Muscle of leg (tissue), 11 donors: ENCODE data around the gene NYAP2. TPM values are rescaled to one million over a fixed set of nuclear protein-coding genes. Genes with fewer than 3 reads are reported as not detected.

Experiments used
- DNase-seq: peaks from one replicate; pipeline ENCODE4 v3.0.0; 2013
- H3K27ac ChIP-seq: one replicate; pipeline ENCODE4 v1.5.1; 2013; ENCODE audit warnings: mild to moderate bottlenecking, low read length, control low read depth
- H3K27me3 ChIP-seq: one replicate; pipeline ENCODE4 v1.6.1; 2013; ENCODE audit warnings: low read length; ENCODE audit not compliant: control insufficient read depth, insufficient read depth
- H3K36me3 ChIP-seq: one replicate; pipeline ENCODE4 v1.6.1; 2013; ENCODE audit warnings: low read length; ENCODE audit not compliant: control insufficient read depth, insufficient read depth
- H3K4me1 ChIP-seq: one replicate; pipeline ENCODE4 v1.6.1; 2013; ENCODE audit warnings: low read length; ENCODE audit not compliant: control insufficient read depth, insufficient read depth
- H3K4me3 ChIP-seq: one replicate; pipeline ENCODE4 v1.5.1; 2013; ENCODE audit warnings: low read length, control low read depth
- H3K9me3 ChIP-seq: replicated peaks from 2 replicates; pipeline ENCODE4 v1.6.1; 2013; ENCODE audit warnings: low read depth, low read length; ENCODE audit not compliant: control insufficient read depth
- WGBS: methylation state at CpG from one replicate; pipeline ENCODE4 v1.1.5; 2013; ENCODE audit warnings: missing lambda C conversion rate; ENCODE audit not compliant: insufficient coverage; 5-methylcytosine and 5-hydroxymethylcytosine counted together
- polyA plus RNA-seq, 8 donors: library from polyadenylated mRNA; unstranded; fragments of 120-200 nt; gene quantifications; one replicate each; pipeline versions ENCODE4 v1.2.1 to v1.2.3, GENCODE V29; 2013; ENCODE audit warnings: inconsistent platforms in 1 of 8, low replicate concordance in 1 of 8; ENCODE audit not compliant: insufficient read length in 8 of 8, insufficient read depth in 1 of 8
- total RNA-seq: library from RNA; stranded (reverse); fragments of 120-200 nt; gene quantifications from one replicate; pipeline ENCODE4 v1.2.4, GENCODE V29; 2013

The NYAP2 gene
- total and polyA plus RNA-seq, 9 donors = 0.05 to 1.4 (median 0.40) TPM

- H3K27ac ChIP-seq = no peak overlapping the region
- no peaks in the 10 kb centered on the region for H3K36me3 ChIP-seq
- no peaks in the 10 kb centered on the region for H3K4me1 ChIP-seq
- no CpG with 5 or more reads among the region's 6 CpGs for WGBS
- no peaks in the 10 kb centered on the region for H3K27me3 ChIP-seq
- no peak for DNase-seq
- no peak overlapping the region for H3K4me3 ChIP-seq
- H3K9me3 ChIP-seq = no peaks in the 10 kb centered on the region
These were observed 134.5 kb downstream of the NYAP2 start for GRCh38 chr2:225534037-225534436.

- Histone ChIP-seq H3K27ac (no peak overlapping the region), H3K4me1 (no peaks in the 10 kb centered on the region), H3K36me3 (no peaks in the 10 kb centered on the region), H3K4me3 (no peak overlapping the region), H3K27me3 (no peaks in the 10 kb centered on the region), H3K9me3 (no peaks in the 10 kb centered on the region)
- peak; percentile 4 for DNase-seq
- 78% methylated on average over 3 of the region's 4 CpGs for WGBS
These were observed 135.2 kb downstream of the NYAP2 start for GRCh38 chr2:225534697-225535096.

GRCh38 chr2:225536036-225536435, 136.5 kb downstream of the NYAP2 start:
- H3K36me3 ChIP-seq = no peaks in the 10 kb centered on the region
- H3K4me3 ChIP-seq = no peak overlapping the region
- H3K9me3 ChIP-seq = no peaks in the 10 kb centered on the region
- no peak overlapping the region for H3K27ac ChIP-seq
- WGBS = 74% methylated on average over 2 of the region's 2 CpGs
- DNase-seq = no peak
- no peaks in the 10 kb centered on the region for H3K4me1 ChIP-seq
- no peaks in the 10 kb centered on the region for H3K27me3 ChIP-seq

- Histone ChIP-seq H3K4me3 (no peak overlapping the region), H3K27ac (no peak overlapping the region), H3K4me1 (no peaks in the 10 kb centered on the region), H3K27me3 (no peaks in the 10 kb centered on the region), H3K9me3 (no peaks in the 10 kb centered on the region), H3K36me3 (no peaks in the 10 kb centered on the region)
- DNase-seq = no peak
- WGBS = no CpG with 5 or more reads among the region's 2 CpGs
These were observed 144.1 kb downstream of the NYAP2 start for GRCh38 chr2:225543626-225544025.

GRCh38 chr2:225556461-225556860, 157.0 kb downstream of the NYAP2 start:
- no peak for DNase-seq
- Histone ChIP-seq H3K4me1 (no peaks in the 10 kb centered on the region), H3K27ac (no peak overlapping the region), H3K27me3 (no peaks in the 10 kb centered on the region), H3K4me3 (no peak overlapping the region), H3K36me3 (no peaks in the 10 kb centered on the region), H3K9me3 (no peaks in the 10 kb centered on the region)

GRCh38 chr2:225558399-225559071, 159.0 kb downstream of the NYAP2 start:
- Histone ChIP-seq H3K36me3 (no peaks in the 10 kb centered on the region), H3K27me3 (no peaks in the 10 kb centered on the region), H3K4me3 (no peak overlapping the region), H3K4me1 (no peaks in the 10 kb centered on the region), H3K27ac (no peak overlapping the region), H3K9me3 (no peaks in the 10 kb centered on the region)
- 54% methylated on average over 2 of the region's 6 CpGs for WGBS
- DNase-seq = no peak

GRCh38 chr2:225559072-225559415, 159.5 kb downstream of the NYAP2 start:
- Histone ChIP-seq H3K9me3 (no peaks in the 10 kb centered on the region), H3K4me3 (no peak overlapping the region), H3K4me1 (no peaks in the 10 kb centered on the region), H3K27ac (no peak overlapping the region), H3K27me3 (no peaks in the 10 kb centered on the region), H3K36me3 (no peaks in the 10 kb centered on the region)
- no peak for DNase-seq
- WGBS = no CpG with 5 or more reads among the region's 1 CpG

- Histone ChIP-seq H3K27me3 (no peaks in the 10 kb centered on the region), H3K4me1 (no peaks in the 10 kb centered on the region), H3K9me3 (no peaks in the 10 kb centered on the region), H3K36me3 (no peaks in the 10 kb centered on the region), H3K27ac (no peak overlapping the region), H3K4me3 (no peak overlapping the region)
- 83% methylated on average over 2 of the region's 4 CpGs for WGBS
- DNase-seq = no peak
These were observed 167.3 kb downstream of the NYAP2 start for GRCh38 chr2:225566798-225567197.

GRCh38 chr2:225569995-225570394, 170.5 kb downstream of the NYAP2 start:
- H3K4me3 ChIP-seq = no peak overlapping the region
- H3K27me3 ChIP-seq = no peaks in the 10 kb centered on the region
- no peak overlapping the region for H3K27ac ChIP-seq
- H3K4me1 ChIP-seq = no peaks in the 10 kb centered on the region
- H3K36me3 ChIP-seq = no peaks in the 10 kb centered on the region
- H3K9me3 ChIP-seq = no peaks in the 10 kb centered on the region
- DNase-seq = no peak

GRCh38 chr2:225573603-225574002, 174.1 kb downstream of the NYAP2 start:
- Histone ChIP-seq H3K27me3 (no peaks in the 10 kb centered on the region), H3K9me3 (no peaks in the 10 kb centered on the region), H3K4me3 (no peak overlapping the region), H3K27ac (no peak overlapping the region), H3K36me3 (no peaks in the 10 kb centered on the region), H3K4me1 (no peaks in the 10 kb centered on the region)
- WGBS = no CpG with 5 or more reads among the region's 3 CpGs
- DNase-seq = no peak

GRCh38 chr2:225574582-225575138, 175.2 kb downstream of the NYAP2 start:
- no peaks in the 10 kb centered on the region for H3K9me3 ChIP-seq
- WGBS = 54% methylated on average over 5 of the region's 5 CpGs
- no peaks in the 10 kb centered on the region for H3K4me1 ChIP-seq
- H3K4me3 ChIP-seq = no peak overlapping the region
- H3K36me3 ChIP-seq = no peaks in the 10 kb centered on the region
- H3K27ac ChIP-seq = no peak overlapping the region
- DNase-seq = no peak
- no peaks in the 10 kb centered on the region for H3K27me3 ChIP-seq
